ENCODE results near the gene ARHGAP26.

ARHGAP26 gene

GRCh38 chr5:142772446-142773293 is 2.5 kb downstream of the ARHGAP26 start:
- peaks cover 77 to 81% of the 10 kb centered on the region in 2 experiments for H3K4me1 ChIP-seq (ENCODE audit: control insufficient read depth in 1 of 2, insufficient read depth in 1 of 2, low read depth in 1 of 2, low read length in 1 of 2)
- peak overlapping the region; percentile 95 to 96 for H3K4me3 ChIP-seq (ENCODE audit: low read depth in 1 of 2, low read length in 1 of 2)
- TF ChIP-seq CTCF (IDR thresholded peaks at IDR 0.05), result no peak
- no peaks in the 10 kb centered on the region for H3K27me3 ChIP-seq
- peak overlapping the region; percentile 94 for H3K27ac ChIP-seq
- H3K9me3 ChIP-seq, result no peaks in the 10 kb centered on the region
- no peaks in the 10 kb centered on the region for H3K36me3 ChIP-seq

- Histone ChIP-seq H3K27ac (peak overlapping the region; percentile 74), H3K27me3 (no peaks in the 10 kb centered on the region), H3K36me3 (peaks cover 6% of the 10 kb centered on the region), H3K4me3 (ENCODE audit: low read depth in 1 of 2, low read length in 1 of 2) (peak overlapping the region in 1 of 2 experiments; percentile 19), H3K4me1 (ENCODE audit: control insufficient read depth in 1 of 2, insufficient read depth in 1 of 2, low read depth in 1 of 2, low read length in 1 of 2) (peaks cover 79 to 97% of the 10 kb centered on the region in 2 experiments), H3K9me3 (no peaks in the 10 kb centered on the region)
- no peak for TF ChIP-seq CTCF (IDR thresholded peaks at IDR 0.05)
Observed at GRCh38 chr5:142777099-142777498, 6.9 kb downstream of the ARHGAP26 start.

GRCh38 chr5:142777850-142778249 is 7.7 kb downstream of the ARHGAP26 start:
- H3K27me3 ChIP-seq, result no peaks in the 10 kb centered on the region
- peak overlapping the region; percentile 18 to 19 for H3K4me3 ChIP-seq (ENCODE audit: low read depth in 1 of 2, low read length in 1 of 2)
- peaks cover 6% of the 10 kb centered on the region for H3K36me3 ChIP-seq

GRCh38 chr5:142779163-142779840 is 9.1 kb downstream of the ARHGAP26 start:
- H3K4me1 ChIP-seq (ENCODE audit: control insufficient read depth in 1 of 2, insufficient read depth in 1 of 2, low read depth in 1 of 2, low read length in 1 of 2), result peaks cover 75 to 96% of the 10 kb centered on the region in 2 experiments

More at GRCh38 chr5:142777850-142778249, 7.7 kb downstream of the ARHGAP26 start:
- peak overlapping the region; percentile 74 for H3K27ac ChIP-seq
- no peak for TF ChIP-seq CTCF (IDR thresholded peaks at IDR 0.05)
- no peaks in the 10 kb centered on the region for H3K9me3 ChIP-seq
- H3K4me1 ChIP-seq (ENCODE audit: control insufficient read depth in 1 of 2, insufficient read depth in 1 of 2, low read depth in 1 of 2, low read length in 1 of 2), result peaks cover 73 to 95% of the 10 kb centered on the region in 2 experiments

GRCh38 chr5:142780871-142781270 is 10.7 kb downstream of the ARHGAP26 start:
- H3K9me3 ChIP-seq, result no peaks in the 10 kb centered on the region
- no peaks in the 10 kb centered on the region for H3K27me3 ChIP-seq
- peaks cover 11% of the 10 kb centered on the region for H3K36me3 ChIP-seq
- no peak for TF ChIP-seq CTCF (IDR thresholded peaks at IDR 0.05)
- H3K27ac ChIP-seq, result peak overlapping the region; percentile 4
- H3K4me3 ChIP-seq (ENCODE audit: low read depth in 1 of 2, low read length in 1 of 2), result no peak overlapping the region
- H3K4me1 ChIP-seq (ENCODE audit: control insufficient read depth in 1 of 2, insufficient read depth in 1 of 2, low read depth in 1 of 2, low read length in 1 of 2), result peaks cover 65 to 84% of the 10 kb centered on the region in 2 experiments

More at GRCh38 chr5:142779163-142779840, 9.1 kb downstream of the ARHGAP26 start:
- Histone ChIP-seq H3K27me3 (no peaks in the 10 kb centered on the region), H3K9me3 (no peaks in the 10 kb centered on the region), H3K27ac (peak overlapping the region; percentile 35), H3K36me3 (peaks cover 11% of the 10 kb centered on the region), H3K4me3 (ENCODE audit: low read depth in 1 of 2, low read length in 1 of 2) (no peak overlapping the region)
- TF ChIP-seq CTCF (IDR thresholded peaks at IDR 0.05), result no peak

All from neutrophil (primary cell).